Gastroesophageal sphincter (tissue), 4 donors: ENCODE data around the gene CBX8. TPM values are rescaled to one million over a fixed set of nuclear protein-coding genes. Genes with fewer than 3 reads are reported as not detected.

Source experiments
- ATAC-seq: fragments of 150-250 bp; one replicate; pipeline ENCODE4 v1.9.1; 2016; ENCODE audit warnings: mild to moderate bottlenecking, moderate library complexity
- H3K27ac ChIP-seq, 4 donors: fragments of 200-600 bp; sonication (generic) in 3 of 4; 1 replicate in 3 of 4; 2 replicates in 1 of 4; pipeline ENCODE4 v1.5.1; 2016 to 2019
- H3K27me3 ChIP-seq: fragments of 200-600 bp; sonication (generic); one replicate; pipeline ENCODE4 v1.5.1; 2019
- H3K36me3 ChIP-seq, 2 donors: fragments of 200-600 bp; sonication (generic); one replicate each; pipeline ENCODE4 v1.5.1; 2019; ENCODE audit warnings: control low read depth in 1 of 2
- H3K4me1 ChIP-seq, 3 donors: fragments of 200-600 bp; sonication (generic); 1 replicate in 2 of 3; 2 replicates in 1 of 3; pipeline ENCODE4 v1.5.1; 2016 to 2019; ENCODE audit warnings: control low read depth in 2 of 3
- H3K4me3 ChIP-seq, 2 donors: fragments of 200-600 bp; sonication (generic); one replicate each; pipeline ENCODE4 v1.5.1; 2019; ENCODE audit warnings: mild to moderate bottlenecking in 1 of 2, moderate library complexity in 1 of 2
- H3K9me3 ChIP-seq, 3 donors: fragments of 200-600 bp; sonication (generic); one replicate each; pipeline ENCODE4 v1.5.1; 2017 to 2019; ENCODE audit warnings: control low read depth in 2 of 3
- CTCF ChIP-seq, 4 experiments: fragments of 200-600 bp in 2 of 4; fragments of 450-650 bp in 2 of 4; sonication (generic) in 1 of 4; IDR thresholded peaks; one replicate each; pipeline ENCODE4 v1.5.1; 2017 to 2019; ENCODE audit warnings: antibody characterized with exemption in 4 of 4, mild to moderate bottlenecking in 2 of 4, moderate library complexity in 2 of 4
- EP300 ChIP-seq: sonication (generic); formaldehyde crosslinking; IDR thresholded peaks from one replicate; pipeline ENCODE4 v1.6.1; 2017; ENCODE audit warnings: antibody characterized with exemption, mild to moderate bottlenecking
- POLR2A ChIP-seq, 2 donors: fragments of 450-650 bp; IDR thresholded peaks; one replicate each; pipeline ENCODE4 v1.6.1; 2017; ENCODE audit warnings: antibody characterized with exemption in 2 of 2, mild to moderate bottlenecking in 2 of 2, moderate library complexity in 1 of 2
- POLR2AphosphoS5 ChIP-seq: sonication (generic); formaldehyde crosslinking; IDR thresholded peaks from one replicate; pipeline ENCODE4 v1.6.1; 2017; ENCODE audit warnings: antibody characterized with exemption
- WGBS, 2 donors: methylation state at CpG; one replicate each; pipeline ENCODE4 v1.1.5; 2018; ENCODE audit warnings: low coverage in 1 of 2; 5-methylcytosine and 5-hydroxymethylcytosine counted together
- total RNA-seq, 4 donors: library from RNA; depleted of rRNA; stranded (reverse); fragments of >200 nt; gene quantifications; one replicate each; pipeline ENCODE4 v1.1.0, GENCODE V29; 2016

Gene CBX8
- total RNA-seq, 4 donors from 2014 or later = 0.40 to 10.6 (median 3.9) TPM

- Histone ChIP-seq H3K4me3 (no peak overlapping the region), H3K9me3 (no peaks in the 10 kb centered on the region), H3K27ac (no peak overlapping the region), H3K36me3 (no peaks in the 10 kb centered on the region), H3K27me3 (peaks cover 31% of the 10 kb centered on the region), H3K4me1 (peaks cover 0 to 6% (median 0%) of the 10 kb centered on the region in 3 donors)
- no peak for ATAC-seq
- no peak for TF ChIP-seq CTCF (IDR thresholded peaks at IDR 0.05)
- no peak for TF ChIP-seq EP300
- no peak for TF ChIP-seq POLR2A (IDR thresholded peaks at IDR 0.05)
- TF ChIP-seq POLR2AphosphoS5 = no peak
- 96% methylated on average over 5 to 15 of the region's 17 CpGs for WGBS, 2 donors
These were observed 27.4 kb upstream of the CBX8 start for GRCh38 chr17:79824234-79824633.

GRCh38 chr17:79822583-79823124 is 25.8 kb upstream of the CBX8 start:
- H3K36me3 ChIP-seq = no peaks in the 10 kb centered on the region
- no peak overlapping the region for H3K27ac ChIP-seq
- no peak for ATAC-seq
- no peak for TF ChIP-seq CTCF (IDR thresholded peaks at IDR 0.05)
- TF ChIP-seq POLR2A (IDR thresholded peaks at IDR 0.05) = no peak
- no peak for TF ChIP-seq POLR2AphosphoS5
- no peak for TF ChIP-seq EP300
- H3K4me3 ChIP-seq = no peak overlapping the region
- 94 to 97% methylated on average over 9 to 15 of the region's 17 CpGs for WGBS, 2 donors
- peaks cover 38% of the 10 kb centered on the region for H3K27me3 ChIP-seq
- peaks cover 0 to 6% (median 0%) of the 10 kb centered on the region in 3 donors for H3K4me1 ChIP-seq
- no peaks in the 10 kb centered on the region for H3K9me3 ChIP-seq

- Histone ChIP-seq H3K27ac (no peak overlapping the region), H3K4me1 (peaks cover 0 to 6% (median 0%) of the 10 kb centered on the region in 3 donors), H3K36me3 (no peaks in the 10 kb centered on the region), H3K9me3 (no peaks in the 10 kb centered on the region), H3K4me3 (no peak overlapping the region), H3K27me3 (peaks cover 37% of the 10 kb centered on the region)
- WGBS, 2 donors = 86 to 90% methylated on average over 2 to 7 of the region's 12 CpGs
- ATAC-seq = no peak
- TF ChIP-seq EP300 = no peak
- no peak for TF ChIP-seq POLR2AphosphoS5
- no peak for TF ChIP-seq CTCF (IDR thresholded peaks at IDR 0.05)
- TF ChIP-seq POLR2A (IDR thresholded peaks at IDR 0.05) = no peak
These were observed 24.6 kb upstream of the CBX8 start for GRCh38 chr17:79821331-79822095.

GRCh38 chr17:79820959-79821330 is 24.1 kb upstream of the CBX8 start:
- Histone ChIP-seq H3K9me3 (no peaks in the 10 kb centered on the region), H3K4me1 (peaks cover 0 to 1% (median 0%) of the 10 kb centered on the region in 3 donors), H3K36me3 (no peaks in the 10 kb centered on the region), H3K27ac (no peak overlapping the region), H3K4me3 (no peak overlapping the region), H3K27me3 (peaks cover 37% of the 10 kb centered on the region)
- no peak for TF ChIP-seq POLR2AphosphoS5
- no peak for ATAC-seq
- WGBS, 2 donors = 37 to 100% methylated on average over 2 to 3 of the region's 4 CpGs

- Histone ChIP-seq H3K9me3 (no peaks in the 10 kb centered on the region), H3K4me3 (no peak overlapping the region), H3K27ac (no peak overlapping the region), H3K36me3 (no peaks in the 10 kb centered on the region), H3K4me1 (peaks cover 0 to 11% (median 6%) of the 10 kb centered on the region in 3 donors), H3K27me3 (peaks cover 39% of the 10 kb centered on the region)
- no peak for TF ChIP-seq EP300
- TF ChIP-seq CTCF (IDR thresholded peaks at IDR 0.05) = no peak
- no peak for TF ChIP-seq POLR2A (IDR thresholded peaks at IDR 0.05)
- TF ChIP-seq POLR2AphosphoS5 = no peak
- ATAC-seq = no peak
- WGBS, 2 donors = 89 to 94% methylated on average over 2 to 4 of the region's 13 CpGs
These were observed 22.8 kb upstream of the CBX8 start for GRCh38 chr17:79819534-79820276.
